Measurements from ENCODE around the gene SORCS2. TPM values are rescaled to one million over a fixed set of nuclear protein-coding genes. Genes with fewer than 3 reads are reported as not detected.

SORCS2 gene
- total RNA-seq, 2 experiments from 2014 or later: 0.07 to 0.15 TPM

GRCh38 chr4:7648544-7649395 lies 456.4 kb downstream of the SORCS2 start:
- intact Hi-C loops (cut with micrococcal nuclease): no loop called here
- CTCF ChIA-PET: no interaction called here
- Mint-ChIP-seq H3K27me3 (ENCODE audit: low read depth) (peaks cover 13% of the 10 kb centered on the region), H3K27ac (no peak overlapping the region), H3K4me3 (no peak overlapping the region), H3K9me3 (no peaks in the 10 kb centered on the region), H3K36me3 (ENCODE audit: low read depth) (no peaks in the 10 kb centered on the region), H3K4me1 (ENCODE audit: low read depth) (peaks cover 22% of the 10 kb centered on the region)
- no peak for DNase-seq

- H3K4me1 Mint-ChIP-seq (ENCODE audit: low read depth): peaks cover 22% of the 10 kb centered on the region
- CTCF ChIA-PET: no interaction called here
- no peaks in the 10 kb centered on the region for H3K36me3 Mint-ChIP-seq (ENCODE audit: low read depth)
- no peaks in the 10 kb centered on the region for H3K9me3 Mint-ChIP-seq
- H3K27ac Mint-ChIP-seq: peak overlapping the region; percentile 20
- no peak for DNase-seq
- H3K4me3 Mint-ChIP-seq: no peak overlapping the region
- intact Hi-C loops (cut with micrococcal nuclease): no loop called here
- H3K27me3 Mint-ChIP-seq (ENCODE audit: low read depth): peaks cover 13% of the 10 kb centered on the region
Measured at GRCh38 chr4:7649411-7649740, 457.0 kb downstream of the SORCS2 start.

GRCh38 chr4:7649741-7650531 lies 457.6 kb downstream of the SORCS2 start:
- CTCF ChIA-PET: no interaction called here
- intact Hi-C loops (cut with micrococcal nuclease): no loop called here
- Mint-ChIP-seq H3K27ac (peak overlapping the region; percentile 20), H3K4me3 (peak overlapping the region; percentile 0), H3K4me1 (ENCODE audit: low read depth) (peaks cover 22% of the 10 kb centered on the region), H3K36me3 (ENCODE audit: low read depth) (no peaks in the 10 kb centered on the region), H3K9me3 (no peaks in the 10 kb centered on the region), H3K27me3 (ENCODE audit: low read depth) (peaks cover 13% of the 10 kb centered on the region)
- DNase-seq: peak; percentile 72

GRCh38 chr4:7650606-7651385 lies 458.5 kb downstream of the SORCS2 start:
- peaks cover 22% of the 10 kb centered on the region for H3K4me1 Mint-ChIP-seq (ENCODE audit: low read depth)
- CTCF ChIA-PET: interaction anchor here (0.6 kb wide), 1 partner anchor 16 kb away, joined by 3 read pairs; no protein-coding TSS in a partner anchor
- H3K36me3 Mint-ChIP-seq (ENCODE audit: low read depth): no peaks in the 10 kb centered on the region
- intact Hi-C loops (cut with micrococcal nuclease): no loop called here
- peak; percentile 34 for DNase-seq
- no peak overlapping the region for H3K4me3 Mint-ChIP-seq
- no peak overlapping the region for H3K27ac Mint-ChIP-seq
- H3K9me3 Mint-ChIP-seq: no peaks in the 10 kb centered on the region
- peaks cover 13% of the 10 kb centered on the region for H3K27me3 Mint-ChIP-seq (ENCODE audit: low read depth)

GRCh38 chr4:7651461-7651921 lies 459.2 kb downstream of the SORCS2 start:
- H3K4me1 Mint-ChIP-seq (ENCODE audit: low read depth): peaks cover 22% of the 10 kb centered on the region
- no peak overlapping the region for H3K27ac Mint-ChIP-seq
- DNase-seq: no peak
- H3K4me3 Mint-ChIP-seq: no peak overlapping the region
- peaks cover 13% of the 10 kb centered on the region for H3K27me3 Mint-ChIP-seq (ENCODE audit: low read depth)
- intact Hi-C loops (cut with micrococcal nuclease): no loop called here
- H3K36me3 Mint-ChIP-seq (ENCODE audit: low read depth): no peaks in the 10 kb centered on the region
- CTCF ChIA-PET: interaction anchor here (0.6 kb wide), 1 partner anchor 15 kb away, joined by 3 read pairs; no protein-coding TSS in a partner anchor
- H3K9me3 Mint-ChIP-seq: no peaks in the 10 kb centered on the region

- no peak overlapping the region for H3K27ac Mint-ChIP-seq
- intact Hi-C loops (cut with micrococcal nuclease): no loop called here
- H3K4me1 Mint-ChIP-seq (ENCODE audit: low read depth): peaks cover 22% of the 10 kb centered on the region
- DNase-seq: no peak
- CTCF ChIA-PET: no interaction called here
- peaks cover 13% of the 10 kb centered on the region for H3K27me3 Mint-ChIP-seq (ENCODE audit: low read depth)
- H3K4me3 Mint-ChIP-seq: no peak overlapping the region
- no peaks in the 10 kb centered on the region for H3K36me3 Mint-ChIP-seq (ENCODE audit: low read depth)
- no peaks in the 10 kb centered on the region for H3K9me3 Mint-ChIP-seq
Measured at GRCh38 chr4:7652006-7652405, 459.7 kb downstream of the SORCS2 start.

- CTCF ChIA-PET: no interaction called here
- H3K36me3 Mint-ChIP-seq (ENCODE audit: low read depth): no peaks in the 10 kb centered on the region
- H3K27me3 Mint-ChIP-seq (ENCODE audit: low read depth): peaks cover 13% of the 10 kb centered on the region
- intact Hi-C loops (cut with micrococcal nuclease): no loop called here
- peaks cover 22% of the 10 kb centered on the region for H3K4me1 Mint-ChIP-seq (ENCODE audit: low read depth)
- no peak overlapping the region for H3K4me3 Mint-ChIP-seq
- DNase-seq: no peak
- H3K9me3 Mint-ChIP-seq: no peaks in the 10 kb centered on the region
- no peak overlapping the region for H3K27ac Mint-ChIP-seq
Measured at GRCh38 chr4:7652451-7652881, 460.1 kb downstream of the SORCS2 start.

- Mint-ChIP-seq H3K4me1 (ENCODE audit: low read depth) (peaks cover 22% of the 10 kb centered on the region), H3K27me3 (ENCODE audit: low read depth) (peaks cover 13% of the 10 kb centered on the region), H3K4me3 (no peak overlapping the region), H3K36me3 (ENCODE audit: low read depth) (no peaks in the 10 kb centered on the region), H3K9me3 (no peaks in the 10 kb centered on the region), H3K27ac (no peak overlapping the region)
- no peak for DNase-seq
- CTCF ChIA-PET: no interaction called here
- intact Hi-C loops (cut with micrococcal nuclease): no loop called here
Measured at GRCh38 chr4:7652906-7653305, 460.6 kb downstream of the SORCS2 start.

- Mint-ChIP-seq H3K27me3 (ENCODE audit: low read depth) (peaks cover 11% of the 10 kb centered on the region), H3K27ac (no peak overlapping the region), H3K9me3 (no peaks in the 10 kb centered on the region), H3K4me3 (no peak overlapping the region), H3K4me1 (ENCODE audit: low read depth) (peaks cover 20% of the 10 kb centered on the region), H3K36me3 (ENCODE audit: low read depth) (no peaks in the 10 kb centered on the region)
- intact Hi-C loops (cut with micrococcal nuclease): no loop called here
- CTCF ChIA-PET: no interaction called here
- no peak for DNase-seq
Measured at GRCh38 chr4:7653510-7654369, 461.4 kb downstream of the SORCS2 start.

- Mint-ChIP-seq H3K27ac (no peak overlapping the region), H3K4me3 (no peak overlapping the region), H3K36me3 (ENCODE audit: low read depth) (no peaks in the 10 kb centered on the region), H3K4me1 (ENCODE audit: low read depth) (peaks cover 9% of the 10 kb centered on the region), H3K9me3 (no peaks in the 10 kb centered on the region), H3K27me3 (ENCODE audit: low read depth) (peaks cover 3% of the 10 kb centered on the region)
- intact Hi-C loops (cut with micrococcal nuclease): no loop called here
- CTCF ChIA-PET: no interaction called here
- no peak for DNase-seq
Measured at GRCh38 chr4:7654550-7655445, 462.5 kb downstream of the SORCS2 start.
